Inflammatory macrophage treated with lipopolysaccharide for 1 hour (primary cell): ENCODE data around the gene SSC5D.
A peak's percentile ranks its signal among the peaks of the same experiment; 100 is the strongest.

ENCODE experiments used
- DNase-seq, 2 donors: peaks; one replicate each; pipeline ENCODE4 v3.0.0-alpha.2; 2020 to 2022

The SSC5D gene

DNA sequence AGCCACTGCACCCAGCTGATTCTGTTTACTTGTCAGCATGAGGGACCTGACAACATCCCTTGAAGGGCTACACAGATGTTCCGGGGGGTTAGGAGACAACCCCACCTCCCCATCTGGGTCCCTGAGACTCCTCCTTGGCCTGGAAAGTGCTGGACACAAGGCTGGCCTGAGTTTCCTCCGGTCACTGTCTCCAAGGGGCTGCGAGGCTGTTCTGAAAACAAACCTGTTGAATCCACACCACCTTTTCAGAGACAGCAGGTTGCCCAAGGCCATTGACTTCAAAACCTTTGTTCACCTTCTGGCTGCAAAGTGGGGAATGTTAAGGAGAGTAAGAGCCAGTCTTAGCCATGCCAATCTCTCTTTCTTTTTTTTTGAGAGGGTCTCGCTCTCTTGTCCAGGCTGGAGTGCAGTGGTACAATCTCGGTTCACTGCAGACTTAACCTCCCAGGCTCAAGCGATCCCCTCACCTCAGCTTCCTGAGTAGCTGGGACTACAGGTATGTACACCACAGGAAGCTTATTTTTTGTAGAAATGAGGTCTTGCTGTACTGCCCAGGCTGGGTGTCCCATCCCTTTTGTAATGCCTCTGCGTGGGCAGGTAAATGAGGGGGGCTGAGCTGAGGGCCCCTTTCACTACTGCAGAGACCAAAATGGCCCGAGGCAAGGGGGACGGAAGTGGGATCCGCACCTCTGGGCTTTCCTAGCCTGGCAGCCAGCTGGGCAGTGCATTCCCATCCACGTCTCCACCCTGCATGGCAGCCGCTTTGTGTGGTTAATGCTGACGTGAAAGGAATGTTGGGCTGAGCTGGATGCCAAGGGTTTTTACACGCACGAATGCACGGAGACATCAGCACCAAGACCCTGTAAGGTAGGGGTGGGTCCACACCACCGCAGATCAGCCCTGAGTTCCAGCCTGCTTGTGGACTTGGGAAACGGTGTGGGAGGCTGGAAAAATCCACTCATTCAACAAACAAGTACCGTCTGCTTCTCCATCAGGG, 13.7 kb upstream of the SSC5D start:
- no peak for DNase-seq

DNA sequence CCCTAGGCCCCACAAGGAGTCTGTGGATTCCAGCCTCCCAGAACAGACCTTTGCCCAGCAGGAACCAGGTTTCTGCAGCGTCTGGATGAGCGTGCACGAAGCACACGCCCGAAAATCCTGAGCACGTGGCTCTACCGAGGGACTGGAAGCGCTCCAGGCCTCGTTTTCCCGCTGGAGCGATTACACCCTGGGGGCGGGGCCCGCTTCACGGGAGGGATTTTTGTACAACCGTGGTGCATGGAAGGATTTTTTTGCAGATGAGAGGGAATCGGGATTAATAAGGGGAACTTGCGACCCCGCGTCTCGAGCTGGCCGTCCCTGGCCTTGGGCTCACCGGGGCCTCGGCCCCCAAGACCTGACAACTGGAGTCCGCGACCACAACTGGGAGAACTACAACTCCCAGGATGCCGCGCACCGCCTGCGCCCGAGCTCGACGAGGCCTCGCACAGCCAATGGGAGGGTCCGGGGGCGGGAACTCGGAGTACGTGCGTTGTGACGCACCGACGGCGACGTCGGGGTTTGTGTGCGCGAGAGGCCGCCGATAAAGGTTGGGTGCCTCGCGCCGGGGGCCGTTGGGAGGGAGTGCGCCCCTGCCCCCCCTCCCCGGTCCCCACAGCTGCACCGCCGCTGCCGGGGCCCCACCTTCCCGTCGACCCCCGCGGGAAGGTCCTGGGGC, 12.0 kb upstream of the SSC5D start, which contains the start of gene ZNF628:
Gene ZNF628 (plus strand): TSS at position 518 of the 676 bp plus-strand sequence. CDS start 3,294 bp downstream, outside the sequence.
- DNase-seq: peak; percentile 97

DNA sequence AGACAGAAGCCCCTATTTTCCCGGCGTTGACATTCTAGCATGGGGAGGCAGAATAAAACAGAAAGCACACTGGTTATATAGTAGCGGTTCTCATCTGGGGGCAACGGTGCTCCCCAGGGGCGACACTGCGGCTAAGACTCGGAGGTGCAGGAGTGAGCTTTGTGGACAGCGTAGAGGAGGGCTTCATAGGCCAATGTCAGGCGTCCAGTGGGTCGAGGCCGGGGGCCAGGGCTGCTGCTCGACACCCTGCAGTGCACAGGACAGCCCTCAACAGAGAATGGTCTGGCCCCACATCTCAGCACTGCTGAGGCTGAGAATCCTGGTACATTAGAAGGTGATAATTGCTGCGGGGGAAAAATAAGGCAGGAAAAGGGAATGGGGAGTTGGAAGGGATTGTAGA, 10.3 kb upstream of the SSC5D start:
- DNase-seq: no peak

DNA sequence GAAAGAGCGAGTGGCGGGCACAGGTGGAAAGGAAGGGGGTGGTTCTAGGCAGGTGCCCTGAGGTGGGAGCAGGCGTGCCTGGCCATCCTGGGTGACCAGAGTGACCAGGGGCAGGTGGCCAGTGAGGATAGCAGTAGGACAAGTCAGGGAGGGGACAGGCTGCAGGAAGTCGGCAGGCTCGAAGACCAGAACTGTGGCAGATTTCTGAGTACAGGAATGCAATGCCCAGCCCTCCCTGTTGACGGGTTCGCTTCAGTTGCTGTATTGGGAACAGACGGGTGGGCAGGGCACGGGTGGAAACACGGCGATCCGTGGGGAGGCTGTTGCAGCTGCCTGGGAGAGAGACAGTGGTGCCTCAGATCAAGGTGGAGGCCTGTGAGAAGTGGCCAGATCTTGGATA, 9.9 kb upstream of the SSC5D start:
- no peak for DNase-seq

DNA sequence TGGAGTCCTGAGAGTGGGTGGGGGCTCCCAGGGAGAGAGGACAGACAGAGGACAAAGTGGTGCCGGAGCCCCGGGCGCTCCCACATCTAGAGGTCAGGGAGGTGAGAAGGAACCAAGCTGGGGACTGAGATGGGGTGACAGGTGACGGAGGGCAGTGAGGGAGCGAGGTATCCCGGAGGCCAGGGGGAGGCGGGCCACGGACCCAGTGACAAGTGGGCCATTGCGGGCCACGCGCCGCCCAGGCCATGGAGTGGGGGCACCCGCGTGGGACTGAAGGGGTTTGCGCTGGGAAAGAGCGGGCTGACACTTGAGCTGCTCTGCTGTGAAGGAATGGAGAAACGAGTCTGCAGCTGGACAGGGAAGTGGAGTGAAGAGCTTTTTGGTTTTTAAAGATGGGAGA, 9.2 kb upstream of the SSC5D start:
- no peak for DNase-seq

DNA sequence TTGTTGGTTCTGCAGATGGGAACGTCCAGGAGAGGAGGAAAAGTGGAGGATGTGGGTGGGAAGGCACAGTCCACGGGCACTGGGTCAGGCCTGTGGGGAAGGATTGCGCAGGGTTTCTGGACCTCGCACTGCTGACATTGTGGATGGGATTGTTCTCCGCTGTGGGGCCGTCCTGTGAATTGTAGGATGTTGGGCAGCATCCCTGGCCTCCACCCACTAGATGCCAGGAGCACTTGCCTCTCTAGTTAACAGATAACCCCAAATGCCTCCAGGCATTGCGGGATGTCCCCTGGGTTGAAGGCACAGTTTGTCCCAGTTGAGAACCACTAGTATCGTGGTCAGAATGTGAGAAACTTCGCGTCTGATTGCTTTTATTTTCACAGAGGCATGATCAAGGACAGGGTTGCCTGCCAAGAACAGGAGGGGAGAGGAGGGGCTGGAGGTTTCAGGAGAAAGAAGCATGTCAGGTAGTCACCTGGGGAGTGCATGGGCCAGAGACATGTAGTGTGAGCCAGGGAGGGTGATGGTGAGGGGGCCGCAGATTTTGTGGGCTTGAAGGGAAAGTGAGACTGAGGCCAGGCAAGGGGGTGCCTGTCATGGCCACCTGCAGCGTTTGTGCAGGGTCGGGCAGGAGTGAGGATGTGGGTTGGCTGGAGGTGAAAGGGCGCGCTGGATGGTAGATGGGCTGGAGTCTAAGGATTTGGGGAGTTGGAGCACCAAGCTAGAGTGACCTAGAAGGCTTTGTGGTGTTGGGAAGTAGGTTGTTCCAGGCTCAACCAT, 8.6 kb upstream of the SSC5D start:
- DNase-seq: no peak

DNA sequence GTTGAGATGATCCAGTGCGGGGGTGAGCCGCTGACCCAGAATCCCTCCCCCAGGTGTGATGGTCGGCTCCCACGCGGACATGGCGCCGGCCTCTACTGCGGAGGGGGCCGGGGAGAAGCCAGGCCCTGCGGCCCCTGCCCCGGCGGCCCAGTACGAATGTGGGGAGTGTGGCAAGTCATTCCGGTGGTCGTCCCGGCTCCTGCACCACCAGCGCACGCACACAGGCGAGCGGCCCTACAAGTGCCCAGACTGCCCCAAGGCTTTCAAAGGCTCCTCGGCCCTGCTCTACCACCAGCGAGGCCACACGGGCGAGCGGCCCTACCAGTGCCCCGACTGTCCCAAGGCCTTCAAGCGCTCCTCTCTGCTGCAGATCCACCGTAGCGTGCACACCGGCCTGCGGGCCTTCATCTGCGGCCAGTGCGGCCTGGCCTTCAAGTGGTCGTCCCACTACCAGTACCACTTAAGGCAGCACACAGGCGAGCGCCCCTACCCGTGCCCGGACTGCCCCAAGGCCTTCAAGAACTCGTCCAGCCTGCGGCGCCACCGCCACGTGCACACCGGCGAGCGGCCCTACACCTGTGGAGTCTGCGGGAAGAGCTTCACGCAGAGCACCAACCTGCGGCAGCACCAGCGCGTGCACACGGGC, 7.0 kb upstream of the SSC5D start:
- DNase-seq: no peak

DNA sequence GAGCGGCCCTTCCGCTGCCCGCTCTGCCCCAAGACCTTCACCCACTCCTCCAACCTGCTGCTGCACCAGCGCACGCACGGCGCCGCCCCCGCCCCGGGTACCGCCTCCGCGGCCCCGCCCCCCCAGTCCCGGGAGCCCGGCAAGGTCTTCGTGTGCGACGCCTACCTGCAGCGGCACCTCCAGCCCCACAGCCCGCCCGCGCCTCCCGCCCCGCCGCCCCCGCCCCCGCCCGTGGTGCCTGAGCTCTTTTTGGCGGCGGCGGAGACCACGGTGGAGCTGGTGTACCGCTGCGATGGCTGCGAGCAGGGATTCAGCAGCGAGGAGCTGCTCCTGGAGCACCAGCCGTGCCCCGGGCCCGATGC, 6.5 kb upstream of the SSC5D start:
- DNase-seq: no peak

DNA sequence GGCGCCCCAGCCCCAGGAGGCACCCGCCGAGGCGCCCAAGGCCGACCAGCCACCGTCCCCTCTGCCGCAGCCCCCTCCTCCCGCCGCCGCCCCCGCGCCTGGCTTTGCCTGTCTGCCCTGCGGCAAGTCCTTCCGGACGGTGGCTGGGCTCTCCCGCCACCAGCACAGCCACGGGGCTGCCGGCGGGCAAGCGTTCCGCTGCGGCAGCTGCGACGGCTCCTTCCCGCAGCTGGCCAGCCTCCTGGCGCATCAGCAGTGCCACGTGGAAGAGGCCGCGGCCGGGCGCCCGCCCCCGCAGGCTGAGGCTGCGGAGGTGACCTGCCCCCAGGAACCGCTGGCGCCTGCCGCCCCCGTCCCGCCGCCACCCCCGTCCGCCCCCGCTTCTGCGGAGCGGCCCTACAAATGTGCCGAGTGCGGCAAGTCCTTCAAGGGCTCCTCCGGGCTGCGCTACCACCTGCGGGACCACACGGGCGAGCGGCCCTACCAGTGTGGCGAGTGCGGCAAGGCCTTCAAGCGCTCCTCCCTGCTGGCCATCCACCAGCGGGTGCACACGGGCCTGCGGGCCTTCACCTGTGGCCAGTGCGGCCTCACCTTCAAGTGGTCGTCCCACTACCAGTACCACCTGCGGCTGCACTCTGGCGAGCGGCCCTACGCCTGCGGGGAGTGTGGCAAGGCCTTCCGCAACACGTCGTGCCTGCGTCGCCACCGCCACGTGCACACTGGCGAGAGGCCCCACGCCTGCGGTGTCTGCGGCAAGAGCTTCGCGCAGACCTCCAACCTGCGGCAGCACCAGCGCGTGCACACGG, 5.9 kb upstream of the SSC5D start:
- DNase-seq: no peak

DNA sequence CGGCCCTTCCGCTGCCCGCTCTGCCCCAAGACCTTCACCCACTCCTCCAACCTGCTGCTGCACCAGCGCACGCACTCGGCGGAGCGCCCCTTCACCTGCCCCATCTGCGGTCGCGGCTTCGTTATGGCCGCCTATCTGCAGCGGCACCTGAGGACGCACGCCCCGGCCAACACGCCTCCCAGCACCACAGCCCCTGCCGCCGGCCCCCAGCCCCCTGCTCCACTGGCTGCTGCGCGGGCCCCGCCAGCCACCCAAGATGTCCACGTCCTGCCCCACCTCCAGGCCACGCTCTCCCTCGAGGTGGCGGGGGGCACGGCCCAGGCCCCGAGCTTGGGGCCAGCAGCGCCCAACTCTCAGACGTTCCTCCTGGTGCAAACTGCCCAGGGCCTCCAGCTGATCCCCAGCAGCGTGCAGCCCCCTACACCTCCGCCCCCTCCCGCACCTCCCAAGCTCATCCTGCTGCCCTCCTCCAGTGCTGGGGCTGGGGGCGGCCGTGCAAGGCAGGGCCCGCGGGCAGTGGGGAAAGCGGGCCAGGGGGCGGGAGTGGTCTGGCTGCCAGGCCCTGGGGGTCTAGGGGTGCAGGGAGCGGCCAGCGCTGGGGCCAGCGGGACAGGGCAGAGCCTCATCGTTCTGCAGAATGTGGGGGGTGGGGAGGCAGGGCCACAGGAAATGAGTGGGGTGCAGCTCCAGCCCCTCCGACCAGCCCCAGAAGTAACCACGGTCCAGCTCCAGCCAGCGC, 5.1 kb upstream of the SSC5D start:
- DNase-seq: no peak

DNA sequence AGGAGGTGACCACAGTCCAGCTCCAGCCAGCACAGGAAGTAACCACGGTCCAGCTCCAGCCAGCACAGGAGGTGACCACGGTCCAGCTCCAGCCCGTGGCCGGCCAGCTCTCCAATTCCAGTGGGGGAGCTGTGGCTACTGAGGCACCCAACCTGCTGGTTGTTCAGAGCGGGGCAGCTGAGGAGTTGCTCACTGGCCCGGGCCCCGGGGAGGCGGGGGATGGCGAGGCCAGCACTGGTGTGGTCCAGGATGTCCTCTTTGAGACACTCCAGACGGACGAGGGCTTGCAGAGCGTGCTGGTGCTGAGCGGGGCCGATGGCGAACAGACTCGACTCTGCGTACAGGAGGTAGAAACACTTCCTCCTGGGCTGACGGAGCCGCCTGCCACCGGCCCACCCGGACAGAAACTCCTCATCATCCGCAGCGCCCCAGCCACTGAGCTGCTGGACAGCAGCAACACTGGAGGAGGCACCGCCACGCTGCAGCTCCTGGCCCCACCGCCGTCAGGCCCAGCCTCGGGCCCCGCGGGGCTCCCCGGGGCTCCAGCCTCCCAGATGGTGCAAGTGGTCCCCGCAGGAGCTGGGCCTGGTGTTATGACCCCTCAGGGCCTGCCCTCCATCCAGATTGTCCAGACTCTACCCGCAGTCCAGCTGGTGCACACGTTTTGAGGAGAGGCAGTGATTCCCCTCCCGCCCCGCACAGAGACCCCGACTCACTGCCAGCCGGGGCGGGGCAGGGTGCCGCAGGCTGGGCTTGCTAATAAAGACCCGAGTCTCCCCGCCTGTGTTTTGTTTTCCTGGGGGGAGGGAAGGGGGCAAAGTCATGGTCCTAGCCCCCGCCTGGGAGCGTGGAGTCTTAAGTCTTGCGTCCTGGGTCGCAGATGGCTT, 4.3 kb upstream of the SSC5D start:
- no peak for DNase-seq

DNA sequence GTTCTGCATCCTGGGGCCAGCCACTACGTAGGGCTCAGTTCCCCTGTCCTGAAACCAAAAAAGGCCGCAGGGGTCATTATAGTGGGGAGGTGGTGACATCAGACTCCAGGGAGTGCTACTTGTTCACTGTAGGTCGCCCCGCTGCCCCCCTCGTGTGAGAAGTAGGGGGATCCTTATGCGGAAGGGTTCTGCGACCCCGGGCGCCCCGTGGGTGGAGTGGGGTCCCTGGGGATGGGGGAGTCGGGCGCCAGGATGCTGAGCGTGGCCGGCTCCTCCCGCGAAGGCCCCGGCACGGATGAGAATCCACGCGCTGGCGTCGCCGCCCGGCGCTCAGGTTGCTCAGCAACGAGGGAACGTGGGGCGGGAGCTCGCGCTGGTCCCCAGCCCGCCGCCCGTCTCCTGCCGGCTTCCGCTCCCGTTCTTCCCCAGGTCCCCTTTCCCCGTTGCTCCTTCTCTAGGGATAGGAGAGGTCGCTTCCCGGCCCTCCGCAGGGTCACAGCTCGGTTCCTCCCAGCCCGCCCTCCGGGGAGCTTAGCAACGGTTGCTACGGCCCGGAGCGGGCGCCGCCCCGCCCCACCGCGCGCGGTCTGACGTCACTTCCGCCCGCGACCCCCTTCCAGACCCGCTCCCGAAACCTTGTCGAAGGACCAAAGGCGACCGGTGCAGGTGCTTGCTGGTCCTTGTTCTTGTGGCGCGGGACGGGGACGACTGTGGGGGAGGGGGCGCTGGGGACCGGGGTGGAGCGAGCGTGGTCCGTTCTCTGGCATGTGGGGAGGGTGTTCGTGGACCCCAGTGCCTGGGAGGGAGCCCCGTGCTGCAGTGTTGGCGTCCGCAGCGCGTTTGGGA, 3.4 kb upstream of the SSC5D start, which contains the start of gene NAT14:
Gene NAT14 (plus strand): TSS at position 596 of the 846 bp plus-strand sequence. CDS start 521 bp downstream, outside the sequence.
- no peak for DNase-seq

DNA sequence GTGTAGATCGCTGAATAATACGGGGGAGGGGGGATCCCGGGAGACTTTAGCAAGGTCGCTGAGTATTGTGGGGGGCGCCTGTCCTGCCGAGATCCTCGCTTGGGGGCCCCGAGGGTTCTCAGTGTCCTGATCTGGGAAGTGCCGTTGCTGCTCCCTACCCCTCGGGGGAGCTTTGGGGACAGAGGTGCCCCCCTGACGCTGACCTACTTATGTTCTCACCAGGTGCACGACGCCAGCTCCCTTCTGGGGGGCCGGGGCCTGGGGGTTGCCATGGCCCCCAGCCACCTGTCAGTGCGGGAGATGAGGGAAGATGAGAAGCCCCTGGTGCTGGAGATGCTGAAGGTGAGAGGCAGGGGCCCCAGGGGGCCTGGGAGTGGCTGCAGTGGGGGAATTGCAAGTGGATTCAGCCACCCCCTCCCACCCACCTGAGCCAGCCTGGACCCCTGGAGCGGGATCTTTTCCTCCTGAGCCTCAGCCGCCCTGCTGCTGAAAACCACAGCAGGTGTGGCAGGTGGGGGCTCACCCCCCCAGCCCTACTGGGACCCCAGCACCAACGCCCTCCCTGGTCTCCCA, 2.7 kb upstream of the SSC5D start:
- no peak for DNase-seq

DNA sequence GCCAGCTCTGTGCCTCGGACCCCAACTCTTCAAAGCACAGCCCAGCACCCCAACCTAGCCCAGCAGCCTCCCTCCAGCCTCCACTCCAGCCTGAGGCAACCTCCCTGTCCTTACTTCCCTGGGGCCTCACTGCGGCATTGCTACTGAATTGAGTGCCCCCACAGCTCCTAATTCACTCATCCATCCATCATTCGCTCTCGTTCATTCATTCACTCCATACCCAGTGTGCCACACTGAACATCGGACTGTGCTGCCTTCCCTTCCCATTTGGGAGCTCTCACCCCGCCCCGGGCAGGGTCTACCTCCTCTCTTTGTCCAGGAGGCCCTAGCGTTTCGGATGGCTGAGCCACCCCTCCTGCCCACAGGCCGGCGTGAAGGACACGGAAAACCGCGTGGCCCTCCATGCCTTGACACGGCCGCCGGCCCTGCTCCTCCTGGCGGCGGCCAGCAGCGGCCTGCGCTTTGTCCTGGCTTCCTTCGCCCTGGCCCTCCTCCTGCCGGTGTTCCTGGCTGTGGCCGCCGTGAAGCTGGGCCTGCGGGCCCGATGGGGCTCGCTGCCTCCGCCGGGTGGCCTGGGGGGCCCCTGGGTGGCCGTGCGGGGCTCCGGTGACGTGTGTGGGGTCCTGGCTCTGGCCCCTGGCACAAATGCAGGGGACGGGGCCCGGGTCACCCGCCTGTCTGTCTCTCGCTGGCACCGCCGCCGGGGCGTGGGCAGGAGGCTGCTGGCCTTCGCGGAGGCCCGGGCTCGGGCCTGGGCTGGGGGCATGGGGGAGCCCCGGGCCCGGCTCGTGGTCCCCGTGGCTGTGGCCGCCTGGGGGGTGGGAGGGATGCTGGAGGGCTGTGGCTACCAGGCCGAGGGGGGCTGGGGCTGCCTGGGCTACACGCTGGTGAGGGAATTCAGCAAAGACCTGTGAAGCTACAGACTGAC, 1.9 kb upstream of the SSC5D start:
- no peak for DNase-seq

DNA sequence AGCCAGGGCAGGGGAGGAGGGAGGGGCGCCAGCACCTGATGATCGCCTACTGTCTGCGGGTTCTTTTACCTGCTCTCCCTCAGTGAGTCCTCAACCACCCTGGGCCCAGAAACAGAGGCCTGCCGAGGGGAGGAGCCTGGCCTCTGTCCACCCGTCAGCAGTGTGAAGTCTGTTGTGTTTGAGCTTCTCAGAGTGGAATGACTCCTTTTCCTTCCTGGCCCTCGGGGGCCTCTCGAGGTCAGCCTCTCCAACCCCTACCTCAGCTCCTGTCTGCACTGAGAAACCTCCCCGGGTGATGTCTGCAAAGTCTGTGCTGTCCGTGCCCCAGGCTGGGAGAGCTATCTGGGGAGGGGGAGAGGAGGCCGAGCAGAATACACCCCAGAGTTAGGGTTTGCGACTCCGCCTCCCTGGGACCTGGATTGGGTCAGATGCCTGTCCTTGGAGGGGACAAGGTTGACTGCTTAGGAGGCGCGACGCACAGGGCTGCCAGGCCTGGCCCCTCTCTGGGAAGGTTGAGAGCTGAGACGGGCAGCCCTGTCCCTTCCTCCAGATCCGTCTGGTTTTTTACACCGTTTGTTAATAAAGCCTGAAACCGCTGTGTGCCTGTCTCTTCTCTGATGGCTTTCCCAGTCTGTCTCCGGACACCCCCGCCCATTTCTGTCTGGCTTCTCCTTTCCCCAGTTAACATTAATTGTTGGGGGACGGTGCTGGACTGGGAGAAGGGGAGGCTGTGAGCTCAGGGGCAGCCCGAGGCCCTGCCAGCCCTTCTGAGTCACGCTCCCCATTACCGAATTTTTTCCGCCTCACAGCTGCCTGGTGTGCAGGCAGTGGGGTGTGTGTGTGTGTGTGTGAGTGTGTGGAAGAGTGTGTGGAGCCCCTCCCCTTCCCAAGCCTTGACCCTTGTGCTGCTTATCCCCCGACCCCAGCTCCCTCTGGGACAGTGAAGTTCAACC, 989 bp upstream of the SSC5D start:
- no peak for DNase-seq
